ENCODE results near the gene RANBP1.

Gene RANBP1

GRCh38 chr22:20084547-20085413 lies 31.1 kb upstream of the RANBP1 start:
- DNase-seq (ENCODE audit: low read depth): no peak
- no peak overlapping the region for H3K4me3 ChIP-seq (ENCODE audit: low read depth, low read length)
- TF ChIP-seq CTCF (IDR thresholded peaks at IDR 0.05; ENCODE audit: control insufficient read depth, extremely low read depth, insufficient read depth): peak; percentile 50

GRCh38 chr22:20085651-20086050 lies 30.3 kb upstream of the RANBP1 start:
- H3K4me3 ChIP-seq (ENCODE audit: low read depth, low read length): no peak overlapping the region
- DNase-seq (ENCODE audit: low read depth): no peak
- no peak for TF ChIP-seq CTCF (IDR thresholded peaks at IDR 0.05; ENCODE audit: control insufficient read depth, extremely low read depth, insufficient read depth)

- H3K4me3 ChIP-seq (ENCODE audit: low read depth, low read length): no peak overlapping the region
- TF ChIP-seq CTCF (IDR thresholded peaks at IDR 0.05; ENCODE audit: control insufficient read depth, extremely low read depth, insufficient read depth): no peak
- DNase-seq (ENCODE audit: low read depth): no peak
These were observed 29.8 kb upstream of the RANBP1 start for GRCh38 chr22:20086101-20086599.

GRCh38 chr22:20086763-20087162 lies 29.1 kb upstream of the RANBP1 start:
- no peak for TF ChIP-seq CTCF (IDR thresholded peaks at IDR 0.05; ENCODE audit: control insufficient read depth, extremely low read depth, insufficient read depth)
- DNase-seq (ENCODE audit: low read depth): no peak
- H3K4me3 ChIP-seq (ENCODE audit: low read depth, low read length): no peak overlapping the region

- H3K4me3 ChIP-seq (ENCODE audit: low read depth, low read length): no peak overlapping the region
- TF ChIP-seq CTCF (IDR thresholded peaks at IDR 0.05; ENCODE audit: control insufficient read depth, extremely low read depth, insufficient read depth): no peak
These were observed 28.3 kb upstream of the RANBP1 start for GRCh38 chr22:20087319-20088262.

GRCh38 chr22:20088263-20088648 lies 27.6 kb upstream of the RANBP1 start:
- TF ChIP-seq CTCF (IDR thresholded peaks at IDR 0.05; ENCODE audit: control insufficient read depth, extremely low read depth, insufficient read depth): no peak
- DNase-seq (ENCODE audit: low read depth): no peak
- H3K4me3 ChIP-seq (ENCODE audit: low read depth, low read length): no peak overlapping the region

More at GRCh38 chr22:20087319-20088262, 28.3 kb upstream of the RANBP1 start:
- DNase-seq (ENCODE audit: low read depth): no peak
